Neural cell (in vitro differentiated cells): ENCODE results near the gene PEX11B.

ENCODE experiments used
- CTCF ChIP-seq: fragments of 450-650 bp; IDR thresholded peaks from 2 replicates; pipeline ENCODE4 v1.5.1; 2014; ENCODE audit warnings: antibody characterized with exemption, mild to moderate bottlenecking, moderate library complexity; ENCODE audit not compliant: poor library complexity, severe bottlenecking
- EP300 ChIP-seq: fragments of 450-650 bp; conservative IDR thresholded peaks from 2 replicates; pipeline ENCODE4 v1.6.1; 2014; ENCODE audit warnings: antibody characterized with exemption, mild to moderate bottlenecking, moderate library complexity; ENCODE audit not compliant: poor library complexity, severe bottlenecking
- EZH2 ChIP-seq: fragments of 200-600, 300-800 bp; shearing (Covaris generic), sonication (generic); IDR thresholded peaks from 2 replicates; pipeline ENCODE4 v1.6.1; 2014; ENCODE audit warnings: antibody characterized with exemption, low read length, borderline replicate concordance, mild to moderate bottlenecking; ENCODE audit not compliant: insufficient read depth, poor library complexity, severe bottlenecking
- MXI1 ChIP-seq: fragments of 450-650 bp; conservative IDR thresholded peaks from 2 replicates; pipeline ENCODE4 v1.6.1; 2014; ENCODE audit warnings: antibody characterized with exemption, mild to moderate bottlenecking; ENCODE audit not compliant: poor library complexity, severe bottlenecking
- POLR2AphosphoS5 ChIP-seq: IDR thresholded peaks from 2 replicates; pipeline ENCODE4 v1.6.1; 2012
- RAD21 ChIP-seq: fragments of 450-650 bp; conservative IDR thresholded peaks from 2 replicates; pipeline ENCODE4 v1.6.1; 2014; ENCODE audit warnings: antibody characterized with exemption, mild to moderate bottlenecking, moderate library complexity
- TAF1 ChIP-seq: IDR thresholded peaks from 2 replicates; pipeline ENCODE4 v1.6.1; 2012; ENCODE audit warnings: low read depth
- TF ChIP-seq, protein P1 (sequence below): IDR thresholded peaks from 2 replicates; pipeline ENCODE4 v1.6.1; 2012; ENCODE audit warnings: borderline replicate concordance

DNA sequence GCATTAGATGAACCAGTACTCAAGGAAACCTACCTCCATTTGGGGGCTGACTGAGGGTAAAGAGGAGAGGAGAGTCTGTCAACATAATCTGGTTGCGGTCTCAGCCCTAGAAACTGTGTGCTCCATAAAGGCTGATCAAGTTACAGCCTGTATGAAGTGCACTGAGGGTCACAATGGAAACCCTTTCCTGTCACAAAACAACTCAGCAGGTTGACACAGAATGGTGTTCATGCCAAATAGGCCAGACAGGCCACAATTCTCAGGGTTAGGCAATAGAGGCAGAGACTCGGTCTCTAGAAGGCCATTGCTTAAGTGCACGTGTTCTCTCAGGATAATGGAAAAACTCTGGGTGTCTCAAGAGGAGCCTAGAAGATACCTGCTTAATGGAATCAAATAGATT lies 28.8 kb downstream of the PEX11B start:
- TF ChIP-seq CTCF (no peak), EZH2 (no peak), MXI1 (no peak), TAF1 (no peak), RAD21 (no peak), EP300 (no peak), POLR2AphosphoS5 (no peak)
- TF ChIP-seq, protein P1, sequence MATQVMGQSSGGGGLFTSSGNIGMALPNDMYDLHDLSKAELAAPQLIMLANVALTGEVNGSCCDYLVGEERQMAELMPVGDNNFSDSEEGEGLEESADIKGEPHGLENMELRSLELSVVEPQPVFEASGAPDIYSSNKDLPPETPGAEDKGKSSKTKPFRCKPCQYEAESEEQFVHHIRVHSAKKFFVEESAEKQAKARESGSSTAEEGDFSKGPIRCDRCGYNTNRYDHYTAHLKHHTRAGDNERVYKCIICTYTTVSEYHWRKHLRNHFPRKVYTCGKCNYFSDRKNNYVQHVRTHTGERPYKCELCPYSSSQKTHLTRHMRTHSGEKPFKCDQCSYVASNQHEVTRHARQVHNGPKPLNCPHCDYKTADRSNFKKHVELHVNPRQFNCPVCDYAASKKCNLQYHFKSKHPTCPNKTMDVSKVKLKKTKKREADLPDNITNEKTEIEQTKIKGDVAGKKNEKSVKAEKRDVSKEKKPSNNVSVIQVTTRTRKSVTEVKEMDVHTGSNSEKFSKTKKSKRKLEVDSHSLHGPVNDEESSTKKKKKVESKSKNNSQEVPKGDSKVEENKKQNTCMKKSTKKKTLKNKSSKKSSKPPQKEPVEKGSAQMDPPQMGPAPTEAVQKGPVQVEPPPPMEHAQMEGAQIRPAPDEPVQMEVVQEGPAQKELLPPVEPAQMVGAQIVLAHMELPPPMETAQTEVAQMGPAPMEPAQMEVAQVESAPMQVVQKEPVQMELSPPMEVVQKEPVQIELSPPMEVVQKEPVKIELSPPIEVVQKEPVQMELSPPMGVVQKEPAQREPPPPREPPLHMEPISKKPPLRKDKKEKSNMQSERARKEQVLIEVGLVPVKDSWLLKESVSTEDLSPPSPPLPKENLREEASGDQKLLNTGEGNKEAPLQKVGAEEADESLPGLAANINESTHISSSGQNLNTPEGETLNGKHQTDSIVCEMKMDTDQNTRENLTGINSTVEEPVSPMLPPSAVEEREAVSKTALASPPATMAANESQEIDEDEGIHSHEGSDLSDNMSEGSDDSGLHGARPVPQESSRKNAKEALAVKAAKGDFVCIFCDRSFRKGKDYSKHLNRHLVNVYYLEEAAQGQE = no peak
